Hepatocyte (in vitro differentiated cells): Measurements from ENCODE around the gene MDC1. TPM values are rescaled to one million over a fixed set of nuclear protein-coding genes. Genes with fewer than 3 reads are reported as not detected.

Experiments used
- DNase-seq: peaks from one replicate; pipeline ENCODE4 v3.0.0-alpha.2; 2016; ENCODE audit warnings: low spot score
- H2AFZ ChIP-seq: fragments of 200-600 bp; sonication (generic); 2 replicates; pipeline ENCODE4 v1.6.0; 2016; ENCODE audit warnings: antibody characterized with exemption, mild to moderate bottlenecking
- H3K27ac ChIP-seq: fragments of 200-600 bp; sonication (generic); 2 replicates; pipeline ENCODE4 v1.5.1; 2016; ENCODE audit warnings: mild to moderate bottlenecking
- H3K27me3 ChIP-seq: fragments of 200-600 bp; sonication (generic); 2 replicates; pipeline ENCODE4 v1.6.1; 2016
- H3K36me3 ChIP-seq: fragments of 200-600 bp; sonication (generic); replicated peaks from 2 replicates; pipeline ENCODE4 v1.5.1; 2016; ENCODE audit warnings: low read depth; ENCODE audit not compliant: insufficient read depth
- H3K4me1 ChIP-seq: fragments of 200-600 bp; sonication (generic); 2 replicates; pipeline ENCODE4 v1.5.1; 2016; ENCODE audit warnings: mild to moderate bottlenecking, moderate library complexity; ENCODE audit not compliant: insufficient read depth
- H3K4me2 ChIP-seq: fragments of 200-600 bp; sonication (generic); 2 replicates; pipeline ENCODE4 v1.6.0; 2016
- H3K4me3 ChIP-seq: fragments of 200-600 bp; sonication (generic); 2 replicates; pipeline ENCODE4 v1.5.1; 2016; ENCODE audit warnings: mild to moderate bottlenecking
- H3K79me2 ChIP-seq: fragments of 200-600 bp; sonication (generic); 2 replicates; pipeline ENCODE4 v1.6.0; 2017; ENCODE audit warnings: mild to moderate bottlenecking
- H3K9me2 ChIP-seq: fragments of 200-600 bp; sonication (generic); replicated peaks from 2 replicates; pipeline ENCODE4 v1.6.0; 2017; ENCODE audit warnings: mild to moderate bottlenecking; ENCODE audit not compliant: insufficient read depth
- H3K9me3 ChIP-seq: fragments of 200-600 bp; sonication (generic); 2 replicates; pipeline ENCODE4 v1.5.1; 2016; ENCODE audit warnings: low read depth, mild to moderate bottlenecking
- H4K20me1 ChIP-seq: fragments of 200-600 bp; sonication (generic); 2 replicates; pipeline ENCODE4 v1.6.0; 2016; ENCODE audit warnings: mild to moderate bottlenecking; ENCODE audit not compliant: insufficient read depth, poor library complexity, severe bottlenecking
- EZH2 ChIP-seq: fragments of 200-600 bp; sonication (generic); IDR thresholded peaks from 2 replicates; pipeline ENCODE4 v1.6.1; 2016; ENCODE audit warnings: antibody characterized with exemption, mild to moderate bottlenecking, borderline replicate concordance
- EZH2phosphoT487 ChIP-seq: fragments of 200-600 bp; sonication (generic); IDR thresholded peaks from one replicate; pipeline ENCODE4 v1.6.1; 2018; ENCODE audit warnings: antibody characterized with exemption, mild to moderate bottlenecking, low read depth, moderate library complexity; ENCODE audit not compliant: unreplicated experiment, severe bottlenecking
- WGBS: methylation state at CpG from one replicate; pipeline ENCODE4 v1.1.6; 2016; ENCODE audit warnings: low lambda C conversion rate; ENCODE audit errors: missing lambda C conversion rate; 5-methylcytosine and 5-hydroxymethylcytosine counted together
- polyA plus RNA-seq: library from polyadenylated mRNA; unstranded; fragments of >200 nt; fragmentation: Nextera tagmentation; extraction: Ambion mirVana; gene quantifications from 2 replicates; pipeline ENCODE4 v1.2.1, GENCODE V29; 2016
- total RNA-seq: library from RNA; depleted of rRNA; stranded (reverse); fragments of >200 nt; gene quantifications from 2 replicates; pipeline ENCODE4 v1.2.3, GENCODE V29; 2014
- TF ChIP-seq, protein P1 (sequence below): fragments of 200-600 bp; sonication (generic); IDR thresholded peaks from 2 replicates; pipeline ENCODE4 v1.5.1; 2016; ENCODE audit warnings: antibody characterized with exemption, mild to moderate bottlenecking; ENCODE audit not compliant: poor library complexity

Gene MDC1
- total and polyA plus RNA-seq, 2 experiments from 2014 or later: 8.7 to 9.9 TPM

DNA sequence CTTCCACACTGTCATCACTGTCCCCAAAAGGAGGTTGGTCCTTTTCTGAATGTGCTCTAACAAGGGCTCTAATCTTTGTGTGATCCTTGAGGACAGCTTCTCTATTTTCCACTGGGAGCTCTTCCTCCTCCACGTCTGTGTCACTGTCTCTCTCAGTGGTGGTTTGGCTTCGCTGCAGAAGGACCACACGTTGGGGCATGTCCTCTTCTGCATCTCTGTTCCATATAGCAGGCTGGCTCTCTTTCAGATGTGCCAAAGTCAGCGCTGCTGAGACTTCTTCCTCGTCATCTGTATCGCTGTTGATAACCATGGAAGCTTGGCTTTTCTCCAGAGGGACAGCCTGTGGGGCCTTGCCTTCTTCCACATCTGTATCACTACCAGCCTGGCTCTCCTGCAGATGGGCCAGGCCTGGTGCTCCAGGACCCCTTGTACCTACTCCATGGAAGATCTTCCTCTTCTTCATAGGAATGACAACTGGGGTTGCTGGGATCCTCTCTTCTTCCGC is 4.6 kb downstream of the MDC1 start:
- 97% methylated on average over 7 of the region's 7 CpGs for WGBS
- TF ChIP-seq EZH2 (no peak), EZH2phosphoT487 (no peak)
- TF ChIP-seq, protein P1, sequence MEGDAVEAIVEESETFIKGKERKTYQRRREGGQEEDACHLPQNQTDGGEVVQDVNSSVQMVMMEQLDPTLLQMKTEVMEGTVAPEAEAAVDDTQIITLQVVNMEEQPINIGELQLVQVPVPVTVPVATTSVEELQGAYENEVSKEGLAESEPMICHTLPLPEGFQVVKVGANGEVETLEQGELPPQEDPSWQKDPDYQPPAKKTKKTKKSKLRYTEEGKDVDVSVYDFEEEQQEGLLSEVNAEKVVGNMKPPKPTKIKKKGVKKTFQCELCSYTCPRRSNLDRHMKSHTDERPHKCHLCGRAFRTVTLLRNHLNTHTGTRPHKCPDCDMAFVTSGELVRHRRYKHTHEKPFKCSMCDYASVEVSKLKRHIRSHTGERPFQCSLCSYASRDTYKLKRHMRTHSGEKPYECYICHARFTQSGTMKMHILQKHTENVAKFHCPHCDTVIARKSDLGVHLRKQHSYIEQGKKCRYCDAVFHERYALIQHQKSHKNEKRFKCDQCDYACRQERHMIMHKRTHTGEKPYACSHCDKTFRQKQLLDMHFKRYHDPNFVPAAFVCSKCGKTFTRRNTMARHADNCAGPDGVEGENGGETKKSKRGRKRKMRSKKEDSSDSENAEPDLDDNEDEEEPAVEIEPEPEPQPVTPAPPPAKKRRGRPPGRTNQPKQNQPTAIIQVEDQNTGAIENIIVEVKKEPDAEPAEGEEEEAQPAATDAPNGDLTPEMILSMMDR: no peak

DNA sequence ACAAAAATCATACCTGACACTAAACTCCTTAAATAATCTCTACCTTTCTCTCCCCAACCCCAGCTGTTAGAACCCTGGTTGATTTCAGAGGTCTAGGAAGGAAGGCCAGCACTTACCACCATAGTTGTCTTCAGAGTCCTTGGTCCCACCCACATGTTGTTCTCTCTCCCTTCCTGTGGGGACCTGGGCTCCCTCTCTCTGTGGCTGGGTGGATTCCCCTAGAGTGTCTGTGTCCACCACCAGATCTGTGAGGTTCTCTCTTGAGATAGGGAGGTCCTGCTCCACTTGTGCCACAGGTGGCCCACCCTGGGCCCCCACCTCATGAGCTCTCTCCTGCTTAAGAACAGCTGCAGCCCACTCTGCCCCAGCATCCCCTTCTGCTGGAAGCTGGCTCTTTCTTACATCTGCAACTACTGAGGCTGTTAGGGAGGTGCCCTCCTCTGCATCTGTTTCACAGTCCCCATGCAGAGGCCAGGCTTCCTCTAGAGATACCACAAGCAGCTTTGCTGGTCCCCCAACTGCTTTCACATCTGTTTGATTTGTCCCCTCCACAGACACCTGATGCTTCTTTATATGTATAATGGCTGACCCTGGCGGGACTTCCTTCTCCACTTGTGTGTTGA is 5.2 kb downstream of the MDC1 start:
- Histone ChIP-seq H3K4me3 (no peak overlapping the region), H3K27me3 (no peaks in the 10 kb centered on the region), H3K9me3 (no peaks in the 10 kb centered on the region), H2AFZ (no peak overlapping the region), H3K9me2 (no peaks in the 10 kb centered on the region), H3K36me3 (no peaks in the 10 kb centered on the region), H3K27ac (no peak overlapping the region), H3K4me2 (no peak overlapping the region), H4K20me1 (no peaks in the 10 kb centered on the region), H3K4me1 (no peaks in the 10 kb centered on the region), H3K79me2 (peaks cover 6% of the 10 kb centered on the region)
- WGBS: 100% methylated on average over 1 of the region's 1 CpG
- DNase-seq: no peak
- TF ChIP-seq EZH2phosphoT487: no peak
- no peak for TF ChIP-seq EZH2
- TF ChIP-seq, protein P1: no peak

More for the DNA sequence above, 4.6 kb downstream of the MDC1 start:
- no peaks in the 10 kb centered on the region for H3K36me3 ChIP-seq
- H3K27ac ChIP-seq: no peak overlapping the region
- H3K4me1 ChIP-seq: no peaks in the 10 kb centered on the region
- H3K9me3 ChIP-seq: no peaks in the 10 kb centered on the region
- DNase-seq: no peak
- H4K20me1 ChIP-seq: no peaks in the 10 kb centered on the region
- no peaks in the 10 kb centered on the region for H3K27me3 ChIP-seq
- H3K4me3 ChIP-seq: no peak overlapping the region
- no peaks in the 10 kb centered on the region for H3K9me2 ChIP-seq
- H3K79me2 ChIP-seq: peaks cover 6% of the 10 kb centered on the region
- no peak overlapping the region for H3K4me2 ChIP-seq
- no peak overlapping the region for H2AFZ ChIP-seq

DNA sequence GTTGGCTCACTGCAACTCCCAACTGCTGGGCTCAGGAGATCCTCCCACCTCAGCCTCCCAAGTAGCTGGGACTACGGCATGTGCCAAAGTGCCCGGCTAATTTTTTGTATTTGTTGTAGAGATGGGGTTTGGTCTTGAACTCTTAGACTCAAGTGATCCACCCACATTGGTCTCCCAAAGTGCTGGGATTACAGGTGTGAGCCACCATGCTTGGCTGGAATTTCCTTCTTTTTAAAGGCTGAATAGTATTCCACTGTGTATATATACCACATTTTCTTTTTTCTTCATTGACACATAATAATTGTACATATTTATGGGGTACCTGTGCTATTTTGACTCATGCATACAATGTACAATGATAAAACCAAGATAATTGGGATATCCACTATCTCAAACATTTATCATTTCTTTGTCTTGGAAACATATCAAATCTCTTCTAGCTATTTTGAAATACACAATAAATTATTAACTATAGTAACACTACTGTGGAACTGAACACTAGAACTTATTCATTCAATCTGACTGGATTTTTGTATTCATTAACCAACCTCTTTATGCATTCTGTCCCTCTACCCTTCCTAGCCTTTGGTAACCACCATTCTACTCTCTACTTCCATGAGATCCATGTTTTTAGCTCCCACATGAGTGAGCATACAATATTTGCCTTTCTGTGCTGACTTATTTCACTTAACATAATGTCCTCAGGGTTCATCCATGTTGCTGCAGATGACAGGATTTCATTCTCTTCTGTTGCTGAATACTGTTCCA is 7.8 kb downstream of the MDC1 start:
- 98% methylated on average over 2 of the region's 2 CpGs for WGBS
- no peak overlapping the region for H3K27ac ChIP-seq
- no peak overlapping the region for H3K4me3 ChIP-seq
- no peaks in the 10 kb centered on the region for H3K4me1 ChIP-seq
- H3K27me3 ChIP-seq: no peaks in the 10 kb centered on the region
- no peaks in the 10 kb centered on the region for H3K79me2 ChIP-seq
- H2AFZ ChIP-seq: no peak overlapping the region
- no peaks in the 10 kb centered on the region for H3K9me2 ChIP-seq
- H4K20me1 ChIP-seq: no peaks in the 10 kb centered on the region
- no peak overlapping the region for H3K4me2 ChIP-seq
- no peak for DNase-seq
- TF ChIP-seq EZH2 (no peak), EZH2phosphoT487 (no peak)
- TF ChIP-seq, protein P1: no peak
- no peaks in the 10 kb centered on the region for H3K9me3 ChIP-seq
- H3K36me3 ChIP-seq: no peaks in the 10 kb centered on the region
